Muscle of leg (tissue), 11 donors: Measurements from ENCODE around the gene EMP1. TPM values are rescaled to one million over a fixed set of nuclear protein-coding genes. Genes with fewer than 3 reads are reported as not detected.
A peak's percentile ranks its signal among the peaks of the same experiment; 100 is the strongest.

Experiments
- DNase-seq: peaks from one replicate; pipeline ENCODE4 v3.0.0; 2013
- H3K27ac ChIP-seq: one replicate; pipeline ENCODE4 v1.5.1; 2013; ENCODE audit warnings: mild to moderate bottlenecking, low read length, control low read depth
- H3K27me3 ChIP-seq: one replicate; pipeline ENCODE4 v1.6.1; 2013; ENCODE audit warnings: low read length; ENCODE audit not compliant: control insufficient read depth, insufficient read depth
- H3K36me3 ChIP-seq: one replicate; pipeline ENCODE4 v1.6.1; 2013; ENCODE audit warnings: low read length; ENCODE audit not compliant: control insufficient read depth, insufficient read depth
- H3K4me1 ChIP-seq: one replicate; pipeline ENCODE4 v1.6.1; 2013; ENCODE audit warnings: low read length; ENCODE audit not compliant: control insufficient read depth, insufficient read depth
- H3K4me3 ChIP-seq: one replicate; pipeline ENCODE4 v1.5.1; 2013; ENCODE audit warnings: low read length, control low read depth
- H3K9me3 ChIP-seq: replicated peaks from 2 replicates; pipeline ENCODE4 v1.6.1; 2013; ENCODE audit warnings: low read depth, low read length; ENCODE audit not compliant: control insufficient read depth
- WGBS: methylation state at CpG from one replicate; pipeline ENCODE4 v1.1.5; 2013; ENCODE audit warnings: missing lambda C conversion rate; ENCODE audit not compliant: insufficient coverage; 5-methylcytosine and 5-hydroxymethylcytosine counted together
- polyA plus RNA-seq, 8 donors: library from polyadenylated mRNA; unstranded; fragments of 120-200 nt; gene quantifications; one replicate each; pipeline versions ENCODE4 v1.2.1 to v1.2.3, GENCODE V29; 2013; ENCODE audit warnings: inconsistent platforms in 1 of 8, low replicate concordance in 1 of 8; ENCODE audit not compliant: insufficient read length in 8 of 8, insufficient read depth in 1 of 8
- total RNA-seq: library from RNA; stranded (reverse); fragments of 120-200 nt; gene quantifications from one replicate; pipeline ENCODE4 v1.2.4, GENCODE V29; 2013

Gene EMP1
- total and polyA plus RNA-seq, 9 donors = 70.0 to 221 (median 123) TPM

GRCh38 chr12:13218641-13219040 lies 22.1 kb downstream of the EMP1 start:
- H3K27me3 ChIP-seq = no peaks in the 10 kb centered on the region
- no peak for DNase-seq
- H3K9me3 ChIP-seq = no peaks in the 10 kb centered on the region
- H3K4me3 ChIP-seq = no peak overlapping the region
- H3K27ac ChIP-seq = no peak overlapping the region
- H3K4me1 ChIP-seq = peaks cover 7% of the 10 kb centered on the region
- H3K36me3 ChIP-seq = peaks cover 27% of the 10 kb centered on the region
- WGBS = no CpG with 5 or more reads among the region's 3 CpGs

- H3K4me3 ChIP-seq = no peak overlapping the region
- H3K4me1 ChIP-seq = peaks cover 10% of the 10 kb centered on the region
- H3K36me3 ChIP-seq = peaks cover 20% of the 10 kb centered on the region
- 100% methylated on average over 2 of the region's 3 CpGs for WGBS
- H3K9me3 ChIP-seq = no peaks in the 10 kb centered on the region
- no peak for DNase-seq
- no peaks in the 10 kb centered on the region for H3K27me3 ChIP-seq
- no peak overlapping the region for H3K27ac ChIP-seq
These were observed 22.8 kb downstream of the EMP1 start for GRCh38 chr12:13219320-13219719.

GRCh38 chr12:13220838-13221237 lies 24.3 kb downstream of the EMP1 start:
- Histone ChIP-seq H3K27ac (no peak overlapping the region), H3K36me3 (peaks cover 7% of the 10 kb centered on the region), H3K4me3 (no peak overlapping the region), H3K9me3 (no peaks in the 10 kb centered on the region), H3K27me3 (no peaks in the 10 kb centered on the region), H3K4me1 (peaks cover 10% of the 10 kb centered on the region)
- 76% methylated on average over 2 of the region's 3 CpGs for whole genome bisulfite sequencing
- no peak for DNase-seq

- WGBS = 78% methylated on average over 4 of the region's 5 CpGs
- no peak for DNase-seq
These were observed 25.6 kb downstream of the EMP1 start for GRCh38 chr12:13222076-13222475.

GRCh38 chr12:13223179-13223804 lies 26.8 kb downstream of the EMP1 start:
- no peaks in the 10 kb centered on the region for H3K9me3 ChIP-seq
- DNase-seq = no peak
- H3K27me3 ChIP-seq = no peaks in the 10 kb centered on the region
- no CpG with 5 or more reads among the region's 5 CpGs for WGBS
- H3K4me1 ChIP-seq = peaks cover 10% of the 10 kb centered on the region
- no peak overlapping the region for H3K27ac ChIP-seq
- H3K36me3 ChIP-seq = no peaks in the 10 kb centered on the region
- H3K4me3 ChIP-seq = no peak overlapping the region

More at GRCh38 chr12:13222076-13222475, 25.6 kb downstream of the EMP1 start:
- peaks cover 10% of the 10 kb centered on the region for H3K4me1 ChIP-seq
- H3K4me3 ChIP-seq = no peak overlapping the region
- no peaks in the 10 kb centered on the region for H3K27me3 ChIP-seq
- peaks cover 4% of the 10 kb centered on the region for H3K36me3 ChIP-seq
- H3K27ac ChIP-seq = no peak overlapping the region
- no peaks in the 10 kb centered on the region for H3K9me3 ChIP-seq

GRCh38 chr12:13223941-13224340 lies 27.4 kb downstream of the EMP1 start:
- DNase-seq = peak; percentile 44
- peak overlapping the region; percentile 33 for H3K27ac ChIP-seq
- 14% methylated on average over 3 of the region's 3 CpGs for WGBS
- H3K4me3 ChIP-seq = no peak overlapping the region
- no peaks in the 10 kb centered on the region for H3K27me3 ChIP-seq
- H3K9me3 ChIP-seq = no peaks in the 10 kb centered on the region
- H3K36me3 ChIP-seq = no peaks in the 10 kb centered on the region
- H3K4me1 ChIP-seq = peaks cover 10% of the 10 kb centered on the region

- no peaks in the 10 kb centered on the region for H3K27me3 ChIP-seq
- peaks cover 3% of the 10 kb centered on the region for H3K9me3 ChIP-seq
- H3K36me3 ChIP-seq = no peaks in the 10 kb centered on the region
- DNase-seq = no peak
- H3K4me1 ChIP-seq = peaks cover 10% of the 10 kb centered on the region
- no peak overlapping the region for H3K4me3 ChIP-seq
- H3K27ac ChIP-seq = no peak overlapping the region
- 96% methylated on average over 3 of the region's 7 CpGs for WGBS
These were observed 30.7 kb downstream of the EMP1 start for GRCh38 chr12:13227191-13227590.

GRCh38 chr12:13228579-13228978 lies 32.1 kb downstream of the EMP1 start:
- Histone ChIP-seq H3K36me3 (no peaks in the 10 kb centered on the region), H3K4me1 (peaks cover 5% of the 10 kb centered on the region), H3K27ac (no peak overlapping the region), H3K4me3 (no peak overlapping the region), H3K27me3 (no peaks in the 10 kb centered on the region), H3K9me3 (peaks cover 4% of the 10 kb centered on the region)
- no peak for DNase-seq
- WGBS = 71% methylated on average over 2 of the region's 7 CpGs

GRCh38 chr12:13229504-13229903 lies 33.0 kb downstream of the EMP1 start:
- Histone ChIP-seq H3K9me3 (peaks cover 4% of the 10 kb centered on the region), H3K27me3 (no peaks in the 10 kb centered on the region), H3K27ac (no peak overlapping the region), H3K4me1 (peaks cover 4% of the 10 kb centered on the region), H3K4me3 (no peak overlapping the region), H3K36me3 (no peaks in the 10 kb centered on the region)
- DNase-seq = no peak
- 41% methylated on average over 2 of the region's 5 CpGs for WGBS

- no CpG with 5 or more reads among the region's 5 CpGs for WGBS
- Histone ChIP-seq H3K27ac (peak overlapping the region; percentile 54), H3K4me1 (peaks cover 4% of the 10 kb centered on the region), H3K27me3 (no peaks in the 10 kb centered on the region), H3K9me3 (peaks cover 4% of the 10 kb centered on the region), H3K36me3 (no peaks in the 10 kb centered on the region), H3K4me3 (no peak overlapping the region)
- peak; percentile 91 for DNase-seq
These were observed 34.0 kb downstream of the EMP1 start for GRCh38 chr12:13230500-13230899.
